ENCODE measurements around the gene C1orf159.

DNA sequence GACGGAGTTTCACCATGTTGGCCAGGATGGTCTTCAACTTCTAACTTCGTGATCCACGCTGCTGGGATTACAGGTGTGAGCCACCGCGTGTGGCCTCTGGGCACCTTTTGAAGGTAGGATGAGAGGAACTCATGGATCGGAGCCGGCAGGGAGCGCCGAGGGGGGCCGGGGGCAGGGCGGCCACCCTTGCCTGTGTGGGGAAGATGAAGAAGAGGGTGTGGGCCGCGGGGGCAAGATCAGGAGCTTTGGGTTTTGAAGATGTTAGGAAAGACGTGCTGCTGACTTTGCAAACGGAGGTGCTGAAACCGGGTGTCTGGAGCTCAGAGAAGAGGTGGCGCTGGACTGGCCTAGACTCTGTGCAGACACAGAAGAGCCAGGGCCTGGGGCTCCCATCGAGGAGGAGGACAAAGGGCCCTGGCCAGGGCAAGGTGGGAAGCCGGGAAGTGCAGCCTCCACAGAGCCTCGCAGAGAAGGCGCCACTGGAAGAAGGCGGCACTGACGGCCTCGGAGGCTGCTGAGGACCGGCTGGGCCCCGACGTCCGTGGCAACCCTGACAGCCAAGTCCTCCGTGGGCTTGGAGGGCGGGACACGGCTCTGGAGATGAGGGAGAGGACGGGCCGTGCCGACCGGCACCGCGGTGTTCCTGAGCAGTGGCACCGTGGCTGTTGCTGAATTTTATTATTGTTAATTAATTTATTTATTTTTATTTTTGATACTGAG lies 55.4 kb downstream of the C1orf159 start:
- TF ChIP-seq, protein P1, sequence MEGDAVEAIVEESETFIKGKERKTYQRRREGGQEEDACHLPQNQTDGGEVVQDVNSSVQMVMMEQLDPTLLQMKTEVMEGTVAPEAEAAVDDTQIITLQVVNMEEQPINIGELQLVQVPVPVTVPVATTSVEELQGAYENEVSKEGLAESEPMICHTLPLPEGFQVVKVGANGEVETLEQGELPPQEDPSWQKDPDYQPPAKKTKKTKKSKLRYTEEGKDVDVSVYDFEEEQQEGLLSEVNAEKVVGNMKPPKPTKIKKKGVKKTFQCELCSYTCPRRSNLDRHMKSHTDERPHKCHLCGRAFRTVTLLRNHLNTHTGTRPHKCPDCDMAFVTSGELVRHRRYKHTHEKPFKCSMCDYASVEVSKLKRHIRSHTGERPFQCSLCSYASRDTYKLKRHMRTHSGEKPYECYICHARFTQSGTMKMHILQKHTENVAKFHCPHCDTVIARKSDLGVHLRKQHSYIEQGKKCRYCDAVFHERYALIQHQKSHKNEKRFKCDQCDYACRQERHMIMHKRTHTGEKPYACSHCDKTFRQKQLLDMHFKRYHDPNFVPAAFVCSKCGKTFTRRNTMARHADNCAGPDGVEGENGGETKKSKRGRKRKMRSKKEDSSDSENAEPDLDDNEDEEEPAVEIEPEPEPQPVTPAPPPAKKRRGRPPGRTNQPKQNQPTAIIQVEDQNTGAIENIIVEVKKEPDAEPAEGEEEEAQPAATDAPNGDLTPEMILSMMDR (IDR thresholded peaks at IDR 0.05; ENCODE audit: insufficient read depth, low read length): no peak
- TF ChIP-seq GABPA (IDR thresholded peaks at IDR 0.05; ENCODE audit: low read depth) (no peak), POLR2AphosphoS5 (IDR thresholded peaks at IDR 0.05; ENCODE audit: low read depth) (no peak)
- TF ChIP-seq, protein P2, sequence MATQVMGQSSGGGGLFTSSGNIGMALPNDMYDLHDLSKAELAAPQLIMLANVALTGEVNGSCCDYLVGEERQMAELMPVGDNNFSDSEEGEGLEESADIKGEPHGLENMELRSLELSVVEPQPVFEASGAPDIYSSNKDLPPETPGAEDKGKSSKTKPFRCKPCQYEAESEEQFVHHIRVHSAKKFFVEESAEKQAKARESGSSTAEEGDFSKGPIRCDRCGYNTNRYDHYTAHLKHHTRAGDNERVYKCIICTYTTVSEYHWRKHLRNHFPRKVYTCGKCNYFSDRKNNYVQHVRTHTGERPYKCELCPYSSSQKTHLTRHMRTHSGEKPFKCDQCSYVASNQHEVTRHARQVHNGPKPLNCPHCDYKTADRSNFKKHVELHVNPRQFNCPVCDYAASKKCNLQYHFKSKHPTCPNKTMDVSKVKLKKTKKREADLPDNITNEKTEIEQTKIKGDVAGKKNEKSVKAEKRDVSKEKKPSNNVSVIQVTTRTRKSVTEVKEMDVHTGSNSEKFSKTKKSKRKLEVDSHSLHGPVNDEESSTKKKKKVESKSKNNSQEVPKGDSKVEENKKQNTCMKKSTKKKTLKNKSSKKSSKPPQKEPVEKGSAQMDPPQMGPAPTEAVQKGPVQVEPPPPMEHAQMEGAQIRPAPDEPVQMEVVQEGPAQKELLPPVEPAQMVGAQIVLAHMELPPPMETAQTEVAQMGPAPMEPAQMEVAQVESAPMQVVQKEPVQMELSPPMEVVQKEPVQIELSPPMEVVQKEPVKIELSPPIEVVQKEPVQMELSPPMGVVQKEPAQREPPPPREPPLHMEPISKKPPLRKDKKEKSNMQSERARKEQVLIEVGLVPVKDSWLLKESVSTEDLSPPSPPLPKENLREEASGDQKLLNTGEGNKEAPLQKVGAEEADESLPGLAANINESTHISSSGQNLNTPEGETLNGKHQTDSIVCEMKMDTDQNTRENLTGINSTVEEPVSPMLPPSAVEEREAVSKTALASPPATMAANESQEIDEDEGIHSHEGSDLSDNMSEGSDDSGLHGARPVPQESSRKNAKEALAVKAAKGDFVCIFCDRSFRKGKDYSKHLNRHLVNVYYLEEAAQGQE (IDR thresholded peaks at IDR 0.05; ENCODE audit: insufficient replicate concordance, low read depth): no peak
